ENCODE measurements around the gene HOOK1. TPM values are rescaled to one million over a fixed set of nuclear protein-coding genes. Genes with fewer than 3 reads are reported as not detected.

HOOK1 gene
- total RNA-seq, 2 donors from 2014 or later: 19.9 to 23.7 TPM

DNA sequence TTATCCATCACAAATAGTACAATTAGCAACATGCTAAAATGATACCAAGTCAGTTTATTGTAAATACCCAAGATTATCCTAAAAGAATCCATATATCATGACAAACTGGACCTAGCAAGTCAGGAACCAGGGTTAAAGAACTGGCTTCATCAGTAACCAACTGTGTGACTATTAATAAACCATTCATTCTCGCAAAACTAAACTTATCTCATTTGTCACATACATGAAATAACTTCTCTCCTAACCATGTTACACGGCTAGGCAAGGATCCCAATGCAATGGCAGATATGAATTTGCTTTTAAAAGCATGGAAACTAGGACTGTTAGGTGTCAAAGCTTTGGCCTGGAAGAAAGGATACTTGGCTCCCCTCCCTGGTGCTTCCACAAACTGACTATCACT is 82.4 kb downstream of the HOOK1 start:
- Histone ChIP-seq H3K4me1 (ENCODE audit: control insufficient read depth, insufficient read depth, low read length) (no peaks in the 10 kb centered on the region), H3K27ac (ENCODE audit: low read depth, low read length) (no peak overlapping the region), H3K36me3 (ENCODE audit: control insufficient read depth, insufficient read depth, low read length) (no peaks in the 10 kb centered on the region), H3K27me3 (ENCODE audit: control insufficient read depth, insufficient read depth, low read length, poor library complexity, severe bottlenecking) (no peaks in the 10 kb centered on the region), H3K4me3 (ENCODE audit: low read length) (no peak overlapping the region), H3K9ac (ENCODE audit: extremely low read depth, low read length, poor library complexity, severe bottlenecking) (no peak overlapping the region), H3K9me3 (ENCODE audit: control insufficient read depth, low read length) (no peaks in the 10 kb centered on the region)
- Mint-ChIP-seq H3K4me1 (peaks cover 12% of the 10 kb centered on the region), H3K9me3 (no peaks in the 10 kb centered on the region), H3K27ac (no peak overlapping the region), H3K27me3 (ENCODE audit: insufficient read depth) (no peaks in the 10 kb centered on the region), H3K36me3 (ENCODE audit: low read depth) (no peaks in the 10 kb centered on the region), H3K4me3 (no peak overlapping the region)
- DNase-seq: no peak
- WGBS, 2 experiments (ENCODE audit: insufficient coverage in 1 of 2, insufficient read length in 1 of 2): 86 to 91% methylated on average over 1 to 2 of the region's 2 CpGs
- TF ChIP-seq, protein P1, sequence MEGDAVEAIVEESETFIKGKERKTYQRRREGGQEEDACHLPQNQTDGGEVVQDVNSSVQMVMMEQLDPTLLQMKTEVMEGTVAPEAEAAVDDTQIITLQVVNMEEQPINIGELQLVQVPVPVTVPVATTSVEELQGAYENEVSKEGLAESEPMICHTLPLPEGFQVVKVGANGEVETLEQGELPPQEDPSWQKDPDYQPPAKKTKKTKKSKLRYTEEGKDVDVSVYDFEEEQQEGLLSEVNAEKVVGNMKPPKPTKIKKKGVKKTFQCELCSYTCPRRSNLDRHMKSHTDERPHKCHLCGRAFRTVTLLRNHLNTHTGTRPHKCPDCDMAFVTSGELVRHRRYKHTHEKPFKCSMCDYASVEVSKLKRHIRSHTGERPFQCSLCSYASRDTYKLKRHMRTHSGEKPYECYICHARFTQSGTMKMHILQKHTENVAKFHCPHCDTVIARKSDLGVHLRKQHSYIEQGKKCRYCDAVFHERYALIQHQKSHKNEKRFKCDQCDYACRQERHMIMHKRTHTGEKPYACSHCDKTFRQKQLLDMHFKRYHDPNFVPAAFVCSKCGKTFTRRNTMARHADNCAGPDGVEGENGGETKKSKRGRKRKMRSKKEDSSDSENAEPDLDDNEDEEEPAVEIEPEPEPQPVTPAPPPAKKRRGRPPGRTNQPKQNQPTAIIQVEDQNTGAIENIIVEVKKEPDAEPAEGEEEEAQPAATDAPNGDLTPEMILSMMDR (conservative IDR thresholded peaks at IDR 0.05): no peak

DNA sequence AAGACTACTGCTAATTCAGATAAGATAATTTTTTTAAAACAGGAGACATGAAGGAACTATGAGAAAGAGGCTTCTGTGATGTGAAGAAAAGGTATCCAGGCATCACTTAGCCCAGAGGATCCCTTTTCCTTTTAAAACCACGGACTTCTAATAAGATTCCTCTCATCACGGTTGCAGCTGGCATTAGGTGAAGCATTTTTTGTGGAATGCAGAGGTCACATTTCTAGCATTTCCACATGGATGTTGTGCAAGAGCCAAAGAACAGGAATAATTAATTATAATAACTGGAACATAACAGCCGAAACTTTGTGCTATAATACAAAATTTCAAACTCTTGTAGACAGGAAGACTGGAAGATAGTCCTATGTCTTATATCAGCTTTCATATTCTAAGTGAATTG is 84.2 kb downstream of the HOOK1 start:
- Mint-ChIP-seq H3K27me3 (ENCODE audit: insufficient read depth) (no peaks in the 10 kb centered on the region), H3K4me1 (peaks cover 4% of the 10 kb centered on the region), H3K9me3 (no peaks in the 10 kb centered on the region), H3K4me3 (no peak overlapping the region), H3K36me3 (ENCODE audit: low read depth) (no peaks in the 10 kb centered on the region), H3K27ac (no peak overlapping the region)
- 90% methylated on average over 3 of the region's 3 CpGs; no CpG with 5 or more reads in 1 of the 2 experiments for WGBS, 2 experiments (ENCODE audit: insufficient coverage in 1 of 2, insufficient read length in 1 of 2)
- Histone ChIP-seq H3K27me3 (ENCODE audit: control insufficient read depth, insufficient read depth, low read length, poor library complexity, severe bottlenecking) (no peaks in the 10 kb centered on the region), H3K9me3 (ENCODE audit: control insufficient read depth, low read length) (no peaks in the 10 kb centered on the region), H3K4me3 (ENCODE audit: low read length) (no peak overlapping the region), H3K36me3 (ENCODE audit: control insufficient read depth, insufficient read depth, low read length) (no peaks in the 10 kb centered on the region), H3K9ac (ENCODE audit: extremely low read depth, low read length, poor library complexity, severe bottlenecking) (no peak overlapping the region), H3K4me1 (ENCODE audit: control insufficient read depth, insufficient read depth, low read length) (no peaks in the 10 kb centered on the region), H3K27ac (ENCODE audit: low read depth, low read length) (no peak overlapping the region)
- DNase-seq: no peak
- TF ChIP-seq, protein P1 (conservative IDR thresholded peaks at IDR 0.05): no peak

- DNase-seq: peak; percentile 77
- no peaks in the 10 kb centered on the region for H3K27me3 ChIP-seq (ENCODE audit: control insufficient read depth, insufficient read depth, low read length, poor library complexity, severe bottlenecking)
- H3K4me1 ChIP-seq (ENCODE audit: control insufficient read depth, insufficient read depth, low read length): no peaks in the 10 kb centered on the region
- H3K27ac ChIP-seq (ENCODE audit: low read depth, low read length): no peak overlapping the region
- H3K27ac Mint-ChIP-seq: no peak overlapping the region
- WGBS, 2 experiments (ENCODE audit: insufficient coverage in 1 of 2, insufficient read length in 1 of 2): 63 to 84% methylated on average over 1 to 2 of the region's 2 CpGs
- no peak overlapping the region for H3K4me3 ChIP-seq (ENCODE audit: low read length)
- H3K9me3 ChIP-seq (ENCODE audit: control insufficient read depth, low read length): no peaks in the 10 kb centered on the region
- no peak overlapping the region for H3K4me3 Mint-ChIP-seq
- H3K4me1 Mint-ChIP-seq: peaks cover 4% of the 10 kb centered on the region
- H3K36me3 ChIP-seq (ENCODE audit: control insufficient read depth, insufficient read depth, low read length): no peaks in the 10 kb centered on the region
- no peaks in the 10 kb centered on the region for H3K9me3 Mint-ChIP-seq
- H3K27me3 Mint-ChIP-seq (ENCODE audit: insufficient read depth): no peaks in the 10 kb centered on the region
- H3K36me3 Mint-ChIP-seq (ENCODE audit: low read depth): no peaks in the 10 kb centered on the region
- no peak overlapping the region for H3K9ac ChIP-seq (ENCODE audit: extremely low read depth, low read length, poor library complexity, severe bottlenecking)
- TF ChIP-seq, protein P1 (conservative IDR thresholded peaks at IDR 0.05): peak; percentile 64
Observed at GRCh38 chr1:59900640-59901039, 85.9 kb downstream of the HOOK1 start.
